MM.1S (cell line): ENCODE data around the gene CCSER2.

ENCODE experiments used
- DNase-seq: peaks from one replicate; pipeline ENCODE4 v3.0.0-alpha.2; 2015
- H2AFZ ChIP-seq: fragments of 300-600 bp; sonication (generic); 2 replicates; pipeline ENCODE4 v1.6.0; 2016; ENCODE audit warnings: antibody characterized with exemption, low read length
- H3F3A ChIP-seq: fragments of 300-600 bp; sonication (generic); 2 replicates; pipeline ENCODE4 v1.6.1; 2016; ENCODE audit warnings: mild to moderate bottlenecking, antibody characterized with exemption, low read length, moderate library complexity, mixed read lengths; ENCODE audit not compliant: insufficient read depth
- H3K27ac ChIP-seq: fragments of 300-600 bp; sonication (generic); 2 replicates; pipeline ENCODE4 v1.5.1; 2016; ENCODE audit warnings: mild to moderate bottlenecking, low read length
- H3K27me3 ChIP-seq: fragments of 300-600 bp; sonication (generic); replicated peaks from 2 replicates; pipeline ENCODE4 v1.6.0; 2016; ENCODE audit warnings: low read length; ENCODE audit not compliant: insufficient read depth
- H3K36me3 ChIP-seq: fragments of 300-600 bp; sonication (generic); replicated peaks from 2 replicates; pipeline ENCODE4 v1.6.1; 2016; ENCODE audit warnings: mild to moderate bottlenecking, low read length, mixed read lengths; ENCODE audit not compliant: insufficient read depth
- H3K4me1 ChIP-seq: fragments of 300-600 bp; sonication (generic); 2 replicates; pipeline ENCODE4 v1.6.1; 2016; ENCODE audit warnings: low read length, mixed read lengths
- H3K4me2 ChIP-seq: fragments of 300-600 bp; sonication (generic); 2 replicates; pipeline ENCODE4 v1.6.0; 2016; ENCODE audit warnings: low read depth, low read length
- H3K4me3 ChIP-seq: fragments of 300-600 bp; sonication (generic); 2 replicates; pipeline ENCODE4 v1.5.1; 2016; ENCODE audit warnings: low read length, mixed read lengths
- H3K79me2 ChIP-seq: fragments of 300-600 bp; sonication (generic); 2 replicates; pipeline ENCODE4 v1.6.1; 2016; ENCODE audit warnings: mixed run types, low read length, mixed read lengths
- H3K9ac ChIP-seq: fragments of 300-600 bp; sonication (generic); 2 replicates; pipeline ENCODE4 v1.6.1; 2016; ENCODE audit warnings: low read length, mixed read lengths
- H3K9me2 ChIP-seq: fragments of 300-600 bp; sonication (generic); replicated peaks from 2 replicates; pipeline ENCODE4 v1.6.1; 2016; ENCODE audit warnings: mild to moderate bottlenecking, low read length, mixed read lengths; ENCODE audit not compliant: insufficient read depth
- H3K9me3 ChIP-seq: fragments of 300-600 bp; sonication (generic); replicated peaks from 2 replicates; pipeline ENCODE4 v1.6.1; 2016; ENCODE audit warnings: mild to moderate bottlenecking, low read length, mixed read lengths; ENCODE audit not compliant: insufficient read depth
- H4K20me1 ChIP-seq: fragments of 300-600 bp; sonication (generic); 2 replicates; pipeline ENCODE4 v1.6.1; 2016; ENCODE audit warnings: mild to moderate bottlenecking, low read length, moderate library complexity, mixed read lengths; ENCODE audit not compliant: insufficient read depth
- CTCF ChIP-seq: fragments of 300-600 bp; sonication (generic); IDR thresholded peaks from 2 replicates; pipeline ENCODE4 v1.5.1; 2016; ENCODE audit warnings: antibody characterized with exemption, low read length, mixed read lengths
- EZH2 ChIP-seq: fragments of 300-600 bp; sonication (generic); optimal IDR thresholded peaks from 2 replicates; pipeline ENCODE3; 2017; ENCODE audit warnings: low read depth, mild to moderate bottlenecking, antibody characterized with exemption, low read length, mixed read lengths
- EZH2phosphoT487 ChIP-seq: fragments of 300-600 bp; sonication (generic); IDR thresholded peaks from 2 replicates; pipeline ENCODE4 v1.6.1; 2018; ENCODE audit warnings: antibody characterized with exemption, low read length

CCSER2 gene

GRCh38 chr10:84334811-84335210, 6.4 kb downstream of the CCSER2 start:
- Histone ChIP-seq H3K27ac (no peak overlapping the region), H3K9ac (no peak overlapping the region), H3K4me1 (peaks cover 11% of the 10 kb centered on the region), H4K20me1 (no peaks in the 10 kb centered on the region), H3K4me2 (no peak overlapping the region), H3K79me2 (peaks cover 63% of the 10 kb centered on the region), H3K9me2 (no peaks in the 10 kb centered on the region), H2AFZ (no peak overlapping the region), H3K27me3 (no peaks in the 10 kb centered on the region), H3K36me3 (no peaks in the 10 kb centered on the region), H3F3A (peaks cover 5% of the 10 kb centered on the region), H3K4me3 (no peak overlapping the region), H3K9me3 (no peaks in the 10 kb centered on the region)
- TF ChIP-seq EZH2phosphoT487 (no peak), CTCF (no peak), EZH2 (no peak)
- no peak for DNase-seq

- no peak for DNase-seq
- TF ChIP-seq EZH2phosphoT487: no peak
- H3K79me2 ChIP-seq: peaks cover 57% of the 10 kb centered on the region
Measured at GRCh38 chr10:84335516-84335915, 7.1 kb downstream of the CCSER2 start.

GRCh38 chr10:84336406-84337090, 8.2 kb downstream of the CCSER2 start:
- H3K27me3 ChIP-seq: no peaks in the 10 kb centered on the region
- TF ChIP-seq EZH2phosphoT487 (no peak), EZH2 (no peak), CTCF (no peak)
- H3K36me3 ChIP-seq: no peaks in the 10 kb centered on the region
- no peak overlapping the region for H2AFZ ChIP-seq
- H3F3A ChIP-seq: no peaks in the 10 kb centered on the region
- H3K9me2 ChIP-seq: no peaks in the 10 kb centered on the region
- DNase-seq: no peak
- H3K79me2 ChIP-seq: peaks cover 52% of the 10 kb centered on the region
- no peak overlapping the region for H3K9ac ChIP-seq
- H3K9me3 ChIP-seq: no peaks in the 10 kb centered on the region
- H3K27ac ChIP-seq: no peak overlapping the region
- no peaks in the 10 kb centered on the region for H4K20me1 ChIP-seq
- peaks cover 5% of the 10 kb centered on the region; the same call in 1 of the 2 replicates for H3K4me1 ChIP-seq
- H3K4me2 ChIP-seq: no peak overlapping the region
- no peak overlapping the region for H3K4me3 ChIP-seq

More at GRCh38 chr10:84335516-84335915, 7.1 kb downstream of the CCSER2 start:
- Histone ChIP-seq H3K27me3 (no peaks in the 10 kb centered on the region), H3K9me2 (no peaks in the 10 kb centered on the region), H3K36me3 (no peaks in the 10 kb centered on the region), H2AFZ (no peak overlapping the region), H3F3A (no peaks in the 10 kb centered on the region), H3K27ac (no peak overlapping the region), H3K9ac (no peak overlapping the region), H3K9me3 (no peaks in the 10 kb centered on the region), H3K4me1 (peaks cover 5% of the 10 kb centered on the region; the same call in 1 of the 2 replicates), H3K4me2 (no peak overlapping the region), H3K4me3 (no peak overlapping the region), H4K20me1 (no peaks in the 10 kb centered on the region)

- Histone ChIP-seq H3F3A (no peaks in the 10 kb centered on the region), H3K4me2 (no peak overlapping the region), H4K20me1 (no peaks in the 10 kb centered on the region; the same call in 1 of the 2 replicates), H2AFZ (no peak overlapping the region), H3K9me2 (no peaks in the 10 kb centered on the region), H3K79me2 (peaks cover 52% of the 10 kb centered on the region), H3K27ac (no peak overlapping the region), H3K36me3 (no peaks in the 10 kb centered on the region), H3K4me1 (peaks cover 5% of the 10 kb centered on the region; the same call in 1 of the 2 replicates), H3K27me3 (no peaks in the 10 kb centered on the region), H3K4me3 (no peak overlapping the region), H3K9me3 (no peaks in the 10 kb centered on the region), H3K9ac (no peak overlapping the region)
- TF ChIP-seq EZH2 (no peak), CTCF (no peak), EZH2phosphoT487 (no peak)
- no peak for DNase-seq
Measured at GRCh38 chr10:84337199-84337598, 8.8 kb downstream of the CCSER2 start.
